ENCODE results near the gene KRT16. TPM values are rescaled to one million over a fixed set of nuclear protein-coding genes. Genes with fewer than 3 reads are reported as not detected.
A peak's percentile ranks its signal among the peaks of the same experiment; 100 is the strongest.

KRT16 gene
- total and polyA plus RNA-seq, 12 donors = 0.12 to 0.44 (median 0.15) TPM; not detected in 9

DNA sequence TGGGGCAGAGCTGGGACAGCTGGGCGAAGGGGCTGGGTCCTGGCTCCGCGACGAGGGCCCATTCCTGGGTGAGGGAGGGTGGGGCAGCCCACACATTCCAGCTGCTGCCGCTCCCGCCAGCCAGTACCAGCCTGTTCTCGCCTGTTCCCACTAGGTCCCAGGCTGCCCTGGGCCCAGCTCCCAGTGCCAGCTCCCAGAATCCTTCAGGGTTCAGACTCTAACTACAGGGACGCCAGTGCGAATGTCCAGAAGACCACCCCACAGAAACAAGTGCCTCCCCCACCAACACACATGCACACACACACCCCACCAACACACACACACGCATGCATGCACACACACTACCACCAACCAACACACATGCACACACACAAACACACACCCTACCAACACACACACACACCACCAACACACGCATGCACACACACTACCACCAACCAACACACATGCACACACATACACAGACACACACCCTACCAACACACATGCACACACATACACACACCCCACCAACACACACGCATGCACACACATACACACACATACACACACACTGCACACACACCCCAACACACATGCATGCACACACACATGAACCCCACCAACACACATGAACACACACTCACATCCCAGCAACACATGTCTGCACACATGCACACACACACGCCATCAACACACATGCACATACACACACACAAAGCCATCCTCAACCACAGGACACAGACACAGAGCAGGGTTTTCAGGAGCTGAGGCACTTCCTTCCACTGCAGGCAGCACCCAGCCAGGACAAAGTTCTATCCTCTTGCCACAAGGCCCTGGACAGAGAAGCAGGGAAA, 39.3 kb upstream of the KRT16 start:
- intact Hi-C loops (cut with DNase I) = loop anchor here in 1 of 10 donors (5.0 kb wide), 1 partner anchor 100 kb away; no protein-coding TSS in a partner anchor
- WGBS, 2 donors = 75 to 79% methylated on average over 13 of the region's 13 CpGs

DNA sequence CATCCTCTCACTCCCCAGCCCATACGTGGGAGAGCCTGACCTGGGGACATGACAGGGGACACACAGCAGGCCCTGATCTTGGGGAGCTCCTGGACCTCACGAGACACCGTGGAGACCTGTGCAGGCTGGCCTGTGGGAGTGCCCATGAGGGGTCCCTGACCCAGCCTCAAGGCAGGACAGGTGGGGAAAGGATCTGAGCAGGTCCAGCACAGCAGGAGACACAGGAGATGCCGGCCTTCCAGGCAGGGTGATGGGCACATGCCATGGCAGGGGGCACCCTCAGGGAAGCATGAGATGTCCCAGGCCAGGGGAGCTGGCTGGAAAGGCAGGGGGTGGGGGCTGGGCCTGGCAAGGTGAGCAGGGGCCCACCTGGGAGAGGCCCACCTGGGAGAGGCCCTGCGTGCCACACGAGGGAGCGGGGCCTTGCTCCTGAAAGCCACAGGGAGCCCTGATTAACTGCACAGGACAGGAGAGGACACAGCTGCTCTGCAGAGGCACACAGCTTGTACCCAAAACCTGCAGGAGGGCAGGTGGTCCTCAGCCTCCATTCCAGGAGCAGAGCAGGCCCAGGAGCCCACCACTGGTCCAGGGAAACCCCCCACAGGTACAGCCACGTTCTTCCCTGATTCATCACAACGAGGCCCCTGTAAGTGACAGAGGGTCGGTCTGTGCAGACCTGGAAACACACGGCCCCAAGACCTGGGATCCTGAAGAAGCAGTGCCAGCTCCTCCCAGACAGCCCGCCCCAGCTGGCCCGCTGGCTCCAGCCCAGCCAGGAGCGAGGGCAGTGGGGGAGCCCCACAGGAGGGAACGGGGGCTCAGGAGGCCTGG, 38.4 kb upstream of the KRT16 start:
- Histone ChIP-seq H3K4me1 (peaks cover 0 to 18% (median 11%) of the 10 kb centered on the region in 9 donors), H3K36me3 (no peaks in the 10 kb centered on the region), H3K27me3 (peaks cover 0 to 7% (median 0%) of the 10 kb centered on the region in 7 donors), H3K9me3 (no peaks in the 10 kb centered on the region), H3K4me3 (no peak overlapping the region), H3K27ac (no peak overlapping the region)
- ATAC-seq (no peak), DNase-seq (no peak)
- intact Hi-C loops (cut with DNase I) = loop anchor here in 1 of 10 donors (5.0 kb wide), 1 partner anchor 99 kb away; no protein-coding TSS in a partner anchor
- 80 to 83% methylated on average over 15 of the region's 15 CpGs for WGBS, 2 donors
- TF ChIP-seq, protein P1, sequence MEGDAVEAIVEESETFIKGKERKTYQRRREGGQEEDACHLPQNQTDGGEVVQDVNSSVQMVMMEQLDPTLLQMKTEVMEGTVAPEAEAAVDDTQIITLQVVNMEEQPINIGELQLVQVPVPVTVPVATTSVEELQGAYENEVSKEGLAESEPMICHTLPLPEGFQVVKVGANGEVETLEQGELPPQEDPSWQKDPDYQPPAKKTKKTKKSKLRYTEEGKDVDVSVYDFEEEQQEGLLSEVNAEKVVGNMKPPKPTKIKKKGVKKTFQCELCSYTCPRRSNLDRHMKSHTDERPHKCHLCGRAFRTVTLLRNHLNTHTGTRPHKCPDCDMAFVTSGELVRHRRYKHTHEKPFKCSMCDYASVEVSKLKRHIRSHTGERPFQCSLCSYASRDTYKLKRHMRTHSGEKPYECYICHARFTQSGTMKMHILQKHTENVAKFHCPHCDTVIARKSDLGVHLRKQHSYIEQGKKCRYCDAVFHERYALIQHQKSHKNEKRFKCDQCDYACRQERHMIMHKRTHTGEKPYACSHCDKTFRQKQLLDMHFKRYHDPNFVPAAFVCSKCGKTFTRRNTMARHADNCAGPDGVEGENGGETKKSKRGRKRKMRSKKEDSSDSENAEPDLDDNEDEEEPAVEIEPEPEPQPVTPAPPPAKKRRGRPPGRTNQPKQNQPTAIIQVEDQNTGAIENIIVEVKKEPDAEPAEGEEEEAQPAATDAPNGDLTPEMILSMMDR (IDR thresholded peaks at IDR 0.05) = no peak

More for the DNA sequence above, 39.3 kb upstream of the KRT16 start:
- Histone ChIP-seq H3K27ac (no peak overlapping the region), H3K36me3 (no peaks in the 10 kb centered on the region), H3K27me3 (peaks cover 0 to 7% (median 0%) of the 10 kb centered on the region in 7 donors), H3K9me3 (no peaks in the 10 kb centered on the region), H3K4me3 (no peak overlapping the region), H3K4me1 (peaks cover 0 to 16% (median 11%) of the 10 kb centered on the region in 9 donors)
- DNase-seq (no peak), ATAC-seq (peak in 4 of 8 donors; percentile 13 to 61 (median 26))
- TF ChIP-seq, protein P1 (IDR thresholded peaks at IDR 0.05) = no peak

DNA sequence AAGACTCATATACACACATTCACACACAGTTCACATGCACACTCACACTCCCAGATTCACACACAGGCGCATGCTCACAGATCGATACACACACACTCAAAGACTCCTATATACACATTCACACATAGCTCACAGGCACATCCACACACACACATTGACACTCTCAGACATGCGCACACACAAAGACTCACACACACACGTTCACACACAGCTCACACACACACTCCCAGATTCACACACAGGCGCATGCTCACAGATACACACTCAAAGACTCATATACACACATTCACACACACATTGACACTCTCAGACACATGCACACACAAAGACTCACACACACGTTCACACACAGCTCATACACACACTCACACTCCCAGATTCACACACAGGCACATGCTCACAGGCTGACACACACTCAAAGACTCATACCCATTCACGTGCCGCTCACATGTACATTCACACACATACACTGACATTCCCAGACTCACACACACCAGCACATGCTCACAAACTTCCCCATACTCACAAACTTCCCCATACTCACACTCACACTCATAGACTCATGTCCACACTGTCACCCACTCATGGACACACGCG, 37.5 kb upstream of the KRT16 start:
- 93 to 94% methylated on average over 10 of the region's 10 CpGs for WGBS, 2 donors
- ATAC-seq = no peak
- peaks cover 0 to 28% (median 11%) of the 10 kb centered on the region in 9 donors for H3K4me1 ChIP-seq
- H3K36me3 ChIP-seq = no peaks in the 10 kb centered on the region
- no peak for DNase-seq
- TF ChIP-seq, protein P1 (IDR thresholded peaks at IDR 0.05) = no peak
- H3K9me3 ChIP-seq = no peaks in the 10 kb centered on the region
- no peak overlapping the region for H3K27ac ChIP-seq
- peaks cover 0 to 7% (median 0%) of the 10 kb centered on the region in 7 donors for H3K27me3 ChIP-seq
- H3K4me3 ChIP-seq = no peak overlapping the region
- intact Hi-C loops (cut with DNase I) = loop anchor here (2.0 to 10.0 kb wide), 11 partner anchors 13 to 848 kb away; partner anchors contain the start of gene KRT14 (in 2 of the 10)
